Stimulated activated naive CD8-positive, alpha-beta T cell treated with anti-CD3 and anti-CD28 coated beads, Interleukin-15, Interleukin-2, amounts not matched to agents 100 ng/mL and 50 ng/mL, for 24 hours (primary cell): Measurements from ENCODE around the gene NUP62.
A peak's percentile ranks its signal among the peaks of the same experiment; 100 is the strongest.

Experiments
- H3K27ac Mint-ChIP-seq: one replicate; pipeline ENCODE4 v1.8.0; 2021; ENCODE audit warnings: mild to moderate bottlenecking, mixed read lengths
- H3K27me3 Mint-ChIP-seq: one replicate; pipeline ENCODE4 v1.8.0; 2021; ENCODE audit warnings: mixed read lengths
- H3K36me3 Mint-ChIP-seq: one replicate; pipeline ENCODE4 v1.8.0; 2021; ENCODE audit warnings: low read depth, mixed read lengths
- H3K4me1 Mint-ChIP-seq: one replicate; pipeline ENCODE4 v1.8.0; 2021; ENCODE audit warnings: low read depth, mixed read lengths
- H3K4me3 Mint-ChIP-seq: one replicate; pipeline ENCODE4 v1.8.0; 2021; ENCODE audit warnings: mild to moderate bottlenecking, mixed read lengths
- H3K9me3 Mint-ChIP-seq: one replicate; pipeline ENCODE4 v1.8.0; 2021; ENCODE audit warnings: mixed read lengths

The NUP62 gene

DNA sequence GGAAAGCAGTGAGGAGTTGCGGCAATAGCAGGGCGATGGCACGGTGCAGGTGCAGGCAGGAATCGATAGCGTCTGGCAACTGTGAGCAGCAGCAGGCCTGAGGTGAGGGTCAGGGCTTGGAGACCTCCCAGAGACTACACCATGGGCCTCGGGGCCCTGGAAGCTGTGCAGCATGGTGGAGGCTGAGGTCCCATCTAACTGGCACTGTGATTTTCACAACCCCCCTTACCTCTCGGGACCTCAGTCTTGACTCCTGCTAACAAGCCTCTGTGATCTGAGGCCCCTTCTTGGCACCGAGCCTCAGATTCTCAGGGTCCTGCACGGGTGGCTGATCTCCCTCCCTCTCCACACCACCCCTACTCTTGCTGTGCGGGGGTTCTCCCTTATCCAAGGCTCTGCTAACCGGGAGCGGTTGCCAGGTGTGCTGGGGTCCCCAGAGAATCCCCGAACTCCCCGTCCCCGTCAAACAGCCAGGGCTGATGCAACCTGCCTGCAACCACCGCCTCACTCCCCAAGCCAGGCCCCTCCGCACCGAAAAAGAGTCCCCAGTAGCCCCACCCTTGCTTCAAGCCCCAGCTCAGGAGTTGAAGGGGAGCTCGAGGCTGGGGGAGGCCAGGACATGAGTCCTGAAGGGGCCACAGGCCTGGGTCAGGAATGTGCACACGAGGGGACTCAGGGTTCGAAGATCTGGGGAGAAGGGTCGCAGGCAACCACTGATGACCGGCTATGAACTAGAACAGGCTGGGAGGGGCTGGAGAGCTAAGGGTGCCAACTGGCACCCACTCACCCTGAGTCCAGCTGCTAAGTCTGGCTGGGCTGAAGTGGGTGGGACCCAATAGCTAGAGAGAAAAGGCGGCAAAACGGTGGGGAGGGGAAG lies 5.1 kb downstream of the NUP62 start:
- Mint-ChIP-seq H3K27ac (peak overlapping the region; percentile 52), H3K36me3 (peaks cover 70% of the 10 kb centered on the region), H3K27me3 (no peaks in the 10 kb centered on the region), H3K4me1 (peaks cover 86% of the 10 kb centered on the region), H3K9me3 (no peaks in the 10 kb centered on the region), H3K4me3 (no peak overlapping the region)

DNA sequence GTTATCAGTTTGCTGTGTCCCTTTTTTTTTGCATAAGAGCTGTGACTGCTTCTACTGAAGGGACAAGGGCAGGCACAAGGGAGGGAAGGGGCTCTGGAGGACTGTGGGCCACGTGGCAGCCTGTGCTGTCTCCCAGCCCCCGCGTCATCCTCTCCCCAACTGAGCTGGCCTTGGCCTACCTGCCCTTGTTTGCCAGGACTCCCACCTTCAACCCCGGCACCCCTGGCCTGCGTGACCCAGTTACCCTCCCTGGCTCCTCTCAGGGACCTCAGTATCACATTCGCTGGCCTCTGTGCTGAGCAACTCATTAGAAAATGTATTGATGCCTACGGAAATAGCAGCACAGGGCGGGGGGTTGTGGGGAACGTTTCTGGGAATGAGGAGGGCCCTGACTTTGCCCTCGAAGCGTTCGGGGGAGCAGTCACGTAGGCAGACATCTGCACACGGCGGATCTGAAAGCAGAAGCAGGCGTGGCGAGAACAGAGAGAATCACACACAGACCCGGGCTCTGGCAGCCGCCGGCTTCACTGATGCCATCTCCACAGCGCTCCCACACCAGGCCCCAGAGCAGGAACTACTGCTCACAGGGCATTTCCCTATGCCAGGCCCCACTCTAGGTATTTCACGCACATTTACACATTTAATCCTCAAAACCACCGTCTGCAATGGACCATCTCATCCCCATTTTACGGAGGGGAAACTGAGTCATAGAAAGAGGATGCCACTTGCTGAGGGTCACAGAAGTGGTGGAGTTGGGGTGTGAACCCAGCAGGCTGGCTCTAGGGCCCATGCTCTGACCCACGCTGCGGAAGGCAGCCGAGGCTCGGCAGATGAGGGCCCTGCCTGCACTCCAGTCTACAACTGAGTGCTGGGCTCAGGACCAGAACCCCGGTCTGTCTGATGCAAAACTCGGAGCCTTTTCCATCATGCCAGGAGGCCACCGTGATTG lies 6.0 kb downstream of the NUP62 start:
- H3K4me3 Mint-ChIP-seq = no peak overlapping the region
- H3K36me3 Mint-ChIP-seq = peaks cover 66% of the 10 kb centered on the region
- H3K4me1 Mint-ChIP-seq = peaks cover 84% of the 10 kb centered on the region
- peak overlapping the region; percentile 52 for H3K27ac Mint-ChIP-seq
- H3K9me3 Mint-ChIP-seq = no peaks in the 10 kb centered on the region
- H3K27me3 Mint-ChIP-seq = no peaks in the 10 kb centered on the region

DNA sequence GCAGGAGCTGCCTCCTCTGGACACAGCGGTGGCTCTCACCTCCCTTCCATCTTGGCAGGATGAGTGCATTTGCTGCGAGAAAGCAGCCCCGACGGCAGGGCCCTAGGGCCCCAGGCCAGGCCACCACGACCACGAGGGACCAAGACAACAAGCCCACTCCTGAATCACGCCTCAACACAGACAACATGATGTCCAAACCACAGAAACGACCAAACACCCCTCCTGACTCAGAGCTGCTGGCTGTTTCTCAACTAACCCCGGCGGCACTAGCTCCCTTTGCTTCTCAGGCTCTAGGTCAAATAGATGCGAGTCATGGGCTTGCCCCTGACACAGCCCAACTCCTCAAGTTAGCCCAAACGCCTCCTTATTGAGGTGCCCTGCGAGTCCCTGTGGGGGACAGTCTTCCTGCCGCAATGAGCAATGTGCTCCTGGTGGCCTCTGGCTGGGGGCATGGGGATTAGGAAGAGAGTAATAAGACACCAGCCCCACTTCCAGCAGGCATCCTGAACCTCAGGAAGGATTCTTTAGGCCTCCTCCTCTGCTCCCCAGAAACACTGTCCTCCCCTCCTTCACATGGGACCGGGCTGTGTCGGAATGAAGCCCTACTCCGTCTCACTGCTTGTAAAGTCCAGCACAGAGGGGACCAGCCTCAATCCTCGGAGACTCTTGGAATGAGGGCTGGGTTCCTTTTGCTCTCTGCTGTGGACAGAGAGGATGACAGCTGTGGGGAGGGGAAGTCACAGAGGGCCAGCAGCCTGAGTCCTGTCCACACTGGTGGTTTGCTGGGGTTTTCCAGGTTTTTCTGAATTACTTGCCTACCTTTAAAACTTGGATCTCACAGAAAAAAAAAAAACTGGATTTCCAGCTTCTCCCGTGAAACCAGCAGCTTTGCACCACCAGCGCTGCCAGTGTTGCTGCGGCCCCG lies 7.2 kb downstream of the NUP62 start:
- H3K36me3 Mint-ChIP-seq = peaks cover 67% of the 10 kb centered on the region
- H3K4me1 Mint-ChIP-seq = peaks cover 82% of the 10 kb centered on the region
- H3K9me3 Mint-ChIP-seq = no peaks in the 10 kb centered on the region
- H3K4me3 Mint-ChIP-seq = peak overlapping the region; percentile 31
- H3K27ac Mint-ChIP-seq = peak overlapping the region; percentile 31
- no peaks in the 10 kb centered on the region for H3K27me3 Mint-ChIP-seq

DNA sequence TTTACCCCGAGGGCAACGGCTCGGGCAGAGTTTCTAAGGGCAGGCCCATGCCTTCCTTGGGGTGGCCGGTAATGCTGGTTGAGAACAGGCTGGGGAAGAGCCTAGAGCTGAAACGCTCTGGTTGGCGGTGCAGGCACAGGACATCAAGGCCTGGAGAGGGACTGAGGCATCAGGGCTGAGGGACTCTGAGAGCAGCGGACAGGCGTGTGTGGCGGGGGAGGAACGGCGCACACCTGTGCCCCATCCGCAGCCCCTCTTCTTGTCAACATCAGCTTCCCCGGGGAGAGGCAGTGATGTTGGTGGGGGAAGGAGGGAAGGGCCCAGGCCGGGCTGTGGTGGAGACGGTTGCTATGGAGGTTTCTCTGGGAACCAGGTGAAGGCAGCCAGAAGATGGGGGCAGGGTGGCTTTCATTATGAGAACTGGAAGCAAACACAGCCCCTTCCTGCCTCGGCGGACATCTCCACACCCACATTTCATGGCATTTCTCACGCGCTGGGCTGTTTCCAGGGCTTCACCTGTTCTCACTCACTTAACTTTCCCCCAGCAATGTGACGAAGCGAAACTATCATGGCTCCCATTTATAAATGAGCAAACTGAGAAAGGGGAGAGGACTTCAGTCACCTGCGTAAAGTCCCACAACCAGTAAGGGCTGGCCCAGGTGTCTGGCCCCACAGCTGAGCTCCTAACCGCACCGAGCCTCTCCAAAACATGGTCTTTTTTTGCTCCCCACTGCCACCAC lies 8.5 kb downstream of the NUP62 start:
- Mint-ChIP-seq H3K4me1 (peaks cover 79% of the 10 kb centered on the region), H3K27ac (no peak overlapping the region), H3K27me3 (no peaks in the 10 kb centered on the region), H3K36me3 (peaks cover 69% of the 10 kb centered on the region), H3K9me3 (no peaks in the 10 kb centered on the region), H3K4me3 (no peak overlapping the region)

DNA sequence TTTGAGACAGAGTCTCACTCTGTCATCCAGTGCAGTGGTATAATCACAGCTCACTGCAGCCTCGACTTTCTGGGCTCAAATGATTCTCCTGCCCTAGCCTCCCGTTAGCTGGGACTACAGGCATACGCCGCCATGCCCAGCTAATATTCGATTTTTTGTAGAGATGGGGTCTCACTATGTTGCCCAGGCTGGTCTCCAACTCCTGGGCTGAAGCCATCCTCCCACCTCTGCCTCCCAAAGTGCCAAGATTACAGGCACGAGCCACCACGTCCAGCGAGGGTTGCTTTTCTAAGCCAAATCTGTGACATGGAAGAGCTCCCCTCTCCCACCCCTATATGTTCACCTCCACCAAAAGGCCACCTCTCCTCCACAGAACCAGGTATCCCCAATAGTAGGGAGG lies 11.2 kb downstream of the NUP62 start:
- Mint-ChIP-seq H3K4me3 (no peak overlapping the region), H3K27me3 (no peaks in the 10 kb centered on the region), H3K27ac (no peak overlapping the region), H3K4me1 (peaks cover 78% of the 10 kb centered on the region), H3K9me3 (no peaks in the 10 kb centered on the region), H3K36me3 (peaks cover 75% of the 10 kb centered on the region)

DNA sequence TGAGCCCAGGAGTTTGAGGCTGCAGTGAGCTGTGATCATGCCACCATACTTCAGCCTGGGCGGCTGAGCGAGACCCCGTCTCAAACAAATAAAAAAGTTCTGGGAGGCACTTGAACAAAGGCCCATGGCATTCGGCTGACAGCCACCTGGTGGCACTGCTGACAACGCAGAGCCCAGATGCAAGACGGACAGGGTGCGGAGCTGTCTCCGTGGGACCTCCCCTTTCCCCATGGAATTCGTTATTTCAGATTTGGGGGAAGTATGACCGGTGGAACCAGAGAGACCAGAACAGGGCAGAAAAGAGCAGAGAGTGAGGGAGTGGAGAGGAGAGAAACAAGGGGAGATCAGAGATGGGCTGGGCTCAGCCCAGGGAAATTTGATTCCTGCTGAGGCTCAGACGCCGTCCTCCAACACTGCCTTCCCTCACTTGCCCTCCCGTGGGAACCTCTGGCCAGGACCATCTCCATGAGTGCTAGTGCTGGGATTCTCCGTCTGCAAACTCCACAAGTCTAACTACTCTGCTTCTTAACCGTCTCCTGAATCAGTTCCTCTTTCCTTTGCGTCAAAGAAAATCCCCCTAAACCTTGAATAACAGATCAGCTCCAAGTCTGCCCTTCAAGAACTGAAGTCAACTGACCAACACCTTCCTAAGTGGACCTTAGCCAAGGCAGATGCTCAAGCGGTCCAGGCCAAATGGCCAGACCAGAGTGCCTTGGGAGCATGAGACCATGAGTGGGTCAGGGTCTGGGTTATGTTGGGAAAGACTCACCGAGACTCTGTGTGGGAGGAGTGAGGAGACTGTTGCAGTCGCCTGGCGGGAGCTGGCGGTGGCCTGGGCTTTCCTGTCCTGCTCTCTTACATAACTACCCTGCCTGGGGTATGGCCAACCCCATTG lies 12.2 kb downstream of the NUP62 start:
- Mint-ChIP-seq H3K9me3 (no peaks in the 10 kb centered on the region), H3K4me1 (peaks cover 78% of the 10 kb centered on the region), H3K27me3 (no peaks in the 10 kb centered on the region), H3K36me3 (peaks cover 75% of the 10 kb centered on the region), H3K27ac (peak overlapping the region; percentile 75), H3K4me3 (peak overlapping the region; percentile 43)

DNA sequence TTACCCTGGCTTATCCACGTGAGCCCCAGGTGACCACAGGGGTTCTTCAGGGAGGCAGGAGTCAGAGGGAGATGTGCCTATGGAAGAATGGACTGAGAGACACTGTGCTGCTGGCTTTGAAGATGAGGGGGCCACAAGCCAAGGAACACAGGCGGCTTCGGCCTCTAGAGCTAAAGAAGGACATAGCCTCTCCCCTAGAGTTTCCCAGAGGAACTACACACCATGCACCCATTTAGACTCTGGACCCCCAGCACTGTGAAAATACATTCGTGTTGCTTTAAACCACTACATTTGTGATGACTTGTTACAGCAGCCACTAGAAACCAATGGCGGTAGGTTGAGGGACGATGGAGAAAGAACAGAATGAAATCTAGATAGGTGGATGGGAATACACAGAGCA lies 14.0 kb downstream of the NUP62 start:
- H3K4me3 Mint-ChIP-seq = no peak overlapping the region
- no peaks in the 10 kb centered on the region for H3K9me3 Mint-ChIP-seq
- H3K4me1 Mint-ChIP-seq = peaks cover 76% of the 10 kb centered on the region
- H3K27me3 Mint-ChIP-seq = no peaks in the 10 kb centered on the region
- H3K27ac Mint-ChIP-seq = no peak overlapping the region
- H3K36me3 Mint-ChIP-seq = peaks cover 71% of the 10 kb centered on the region

DNA sequence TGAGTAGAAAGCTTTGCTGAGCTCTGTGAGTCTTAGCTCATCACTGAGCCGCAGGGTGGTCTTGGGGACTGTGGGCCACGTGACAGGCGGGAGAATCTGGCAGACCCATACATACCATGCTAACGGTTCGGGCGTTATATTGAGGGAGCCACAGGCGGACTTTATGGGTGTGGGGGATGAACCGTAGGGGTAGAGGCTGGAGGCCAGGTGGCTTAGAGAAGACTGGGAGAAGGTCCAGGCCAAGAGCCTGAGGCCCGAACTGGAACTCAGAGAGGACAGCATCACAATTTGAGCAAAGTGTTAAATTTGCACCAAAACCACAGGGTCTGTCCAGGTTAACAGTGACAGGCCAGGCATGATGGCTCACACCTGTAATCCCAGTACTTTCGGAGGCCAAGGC lies 15.6 kb downstream of the NUP62 start:
- H3K4me1 Mint-ChIP-seq = peaks cover 72% of the 10 kb centered on the region
- H3K27me3 Mint-ChIP-seq = no peaks in the 10 kb centered on the region
- H3K36me3 Mint-ChIP-seq = peaks cover 76% of the 10 kb centered on the region
- H3K4me3 Mint-ChIP-seq = peak overlapping the region; percentile 10
- no peaks in the 10 kb centered on the region for H3K9me3 Mint-ChIP-seq
- H3K27ac Mint-ChIP-seq = peak overlapping the region; percentile 76

DNA sequence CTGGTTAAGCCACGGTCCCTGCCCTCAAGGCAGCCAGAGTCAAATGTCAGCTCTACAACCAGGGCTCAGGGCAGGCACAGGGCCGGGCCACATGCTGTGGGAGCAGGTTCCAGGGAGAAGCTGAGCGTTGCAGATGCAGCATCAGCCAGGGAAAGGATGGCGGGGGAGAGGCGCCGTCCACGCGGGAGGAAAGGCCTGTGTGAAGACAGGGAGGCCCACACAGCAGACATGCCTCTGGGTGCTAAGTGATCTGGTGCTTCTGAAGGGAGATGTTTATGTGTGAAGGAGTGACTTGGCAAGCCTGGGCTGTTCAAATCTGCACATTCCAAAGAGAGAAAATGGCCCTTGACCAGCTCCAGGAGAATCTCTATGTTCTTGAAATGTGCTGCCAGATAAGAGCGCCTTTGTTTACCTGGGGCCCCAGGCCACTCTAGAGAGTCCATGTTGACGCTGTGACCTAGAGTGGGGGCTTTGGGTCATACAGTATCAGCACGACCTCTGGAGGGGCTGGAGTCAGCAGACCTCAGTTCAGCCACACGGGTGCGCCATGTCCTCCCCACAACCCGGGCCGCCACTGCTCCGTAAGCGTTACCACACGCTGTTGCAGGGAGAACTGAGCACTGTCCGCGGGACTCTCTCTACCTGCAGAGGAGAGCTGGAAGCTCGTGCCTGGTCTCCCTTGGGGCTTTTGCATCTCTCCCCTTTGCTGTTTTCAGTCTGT lies 16.2 kb downstream of the NUP62 start:
- Mint-ChIP-seq H3K27me3 (no peaks in the 10 kb centered on the region), H3K27ac (peak overlapping the region; percentile 76), H3K36me3 (peaks cover 76% of the 10 kb centered on the region), H3K9me3 (no peaks in the 10 kb centered on the region), H3K4me1 (peaks cover 74% of the 10 kb centered on the region), H3K4me3 (no peak overlapping the region)

DNA sequence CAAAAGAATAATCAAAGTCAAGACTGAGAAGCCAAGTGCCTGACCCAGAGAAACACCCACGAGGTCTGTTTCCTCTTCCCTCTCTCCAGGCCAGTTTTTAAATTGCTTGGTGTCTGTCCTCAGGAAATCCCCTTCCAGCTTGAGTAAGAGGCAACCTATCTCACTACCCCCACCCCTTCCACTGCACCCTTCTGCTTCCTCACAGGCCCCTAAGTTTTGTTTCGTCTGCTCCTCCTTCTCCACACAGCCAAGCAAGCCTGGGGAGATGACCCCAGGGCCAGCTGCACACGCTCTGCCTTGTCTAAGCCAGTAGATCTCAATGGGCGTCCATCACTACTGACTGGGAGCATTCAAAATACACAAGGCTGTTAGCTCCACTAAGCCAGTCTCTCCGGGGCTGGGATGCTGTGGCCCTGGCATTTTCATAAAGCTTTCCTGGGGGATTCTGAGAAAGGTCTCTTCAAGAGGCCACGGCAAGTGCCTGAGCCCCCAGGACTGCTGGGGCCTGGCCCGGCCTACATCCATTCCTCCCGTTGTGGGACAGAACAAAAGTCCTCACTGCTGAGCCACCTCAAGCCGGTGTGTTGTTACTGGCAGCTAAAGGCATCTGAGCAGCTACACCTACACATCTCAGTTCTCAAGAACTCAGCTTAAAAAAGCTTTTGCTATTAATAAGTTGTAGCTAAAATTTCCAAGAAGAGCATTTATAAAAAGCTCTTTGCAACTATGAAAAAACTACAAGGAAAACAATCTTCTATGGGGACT lies 17.7 kb downstream of the NUP62 start:
- H3K4me3 Mint-ChIP-seq = peak overlapping the region; percentile 71
- H3K27ac Mint-ChIP-seq = peak overlapping the region; percentile 98
- H3K27me3 Mint-ChIP-seq = no peaks in the 10 kb centered on the region
- H3K9me3 Mint-ChIP-seq = no peaks in the 10 kb centered on the region
- peaks cover 77% of the 10 kb centered on the region for H3K36me3 Mint-ChIP-seq
- H3K4me1 Mint-ChIP-seq = peaks cover 79% of the 10 kb centered on the region

DNA sequence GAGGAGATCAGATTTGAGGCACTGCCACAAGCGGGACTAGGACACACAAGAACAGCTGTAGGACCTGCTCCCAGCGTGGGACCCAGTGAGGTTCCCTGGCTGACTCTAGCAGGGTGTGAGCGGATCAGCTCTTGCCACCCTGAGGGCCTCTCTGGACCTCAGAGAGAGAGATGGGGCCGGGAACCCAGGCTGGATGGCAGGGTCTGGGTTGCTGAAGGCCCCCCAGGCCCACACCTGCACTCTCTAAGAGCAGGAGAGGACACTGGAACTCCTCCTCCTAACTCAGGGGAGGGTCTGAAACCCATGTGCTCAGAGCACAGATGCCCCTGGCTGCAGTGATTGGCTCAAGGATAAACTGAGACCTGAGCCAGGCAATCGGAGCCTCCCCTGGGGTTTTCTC lies 19.1 kb downstream of the NUP62 start:
- Mint-ChIP-seq H3K36me3 (peaks cover 71% of the 10 kb centered on the region), H3K4me3 (no peak overlapping the region), H3K27ac (no peak overlapping the region), H3K9me3 (no peaks in the 10 kb centered on the region), H3K4me1 (peaks cover 83% of the 10 kb centered on the region), H3K27me3 (no peaks in the 10 kb centered on the region)
